NCI-H774 (cell line): Measurements from ENCODE around the gene LMF1.

Source experiments
- DNase-seq: peaks from one replicate; lab custom pipeline; 2025; lab: John Stamatoyannopoulos, UW

LMF1 gene

GRCh38 chr16:984736-985636 lies 14.2 kb upstream of the LMF1 start:
- DNase-seq, result no peak

GRCh38 chr16:984121-984694 lies 13.4 kb upstream of the LMF1 start:
- DNase-seq, result no peak

GRCh38 chr16:983044-984030 lies 12.6 kb upstream of the LMF1 start:
- no peak for DNase-seq

DNA sequence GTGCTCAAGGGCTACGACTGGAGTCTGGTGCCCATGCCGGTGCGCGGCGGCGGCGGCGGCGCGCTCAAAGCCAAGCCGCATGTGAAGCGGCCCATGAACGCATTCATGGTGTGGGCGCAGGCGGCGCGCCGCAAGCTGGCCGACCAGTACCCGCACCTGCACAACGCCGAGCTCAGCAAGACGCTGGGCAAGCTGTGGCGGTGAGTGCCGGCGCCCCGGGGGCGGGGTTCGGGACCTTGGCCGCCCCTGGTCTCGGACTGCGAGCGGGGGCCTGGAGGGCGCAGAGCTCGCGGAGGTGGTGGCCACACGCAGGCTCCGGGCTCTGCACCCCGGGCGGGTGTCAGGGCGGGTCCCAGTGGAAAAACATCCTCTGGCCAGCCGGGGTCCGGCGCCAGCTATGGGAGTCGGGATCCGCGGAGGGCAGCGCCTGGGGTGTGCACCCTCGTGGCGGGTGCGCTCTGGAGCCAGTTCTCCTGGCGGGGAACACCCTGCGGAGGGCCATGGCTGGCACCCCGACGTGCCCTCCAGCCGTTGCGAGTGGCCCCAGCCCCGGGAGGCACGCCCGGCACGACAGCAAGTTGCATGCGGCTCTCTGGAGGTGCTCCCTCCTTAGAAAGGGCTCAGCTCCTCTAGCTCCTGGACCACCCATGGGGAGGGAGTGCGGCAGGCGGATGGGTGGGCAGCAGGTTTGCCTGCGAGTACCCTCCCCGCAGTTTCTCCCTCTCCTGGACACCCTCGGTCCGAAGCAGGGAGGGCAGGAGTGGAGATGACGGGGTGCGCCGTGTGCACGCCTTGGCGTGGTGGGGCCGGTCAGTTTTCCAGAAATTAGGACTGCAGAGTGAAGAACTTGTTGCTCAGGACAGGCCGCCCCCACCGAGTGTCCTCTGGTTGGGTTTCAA lies 11.6 kb upstream of the LMF1 start:
- no peak for DNase-seq

DNA sequence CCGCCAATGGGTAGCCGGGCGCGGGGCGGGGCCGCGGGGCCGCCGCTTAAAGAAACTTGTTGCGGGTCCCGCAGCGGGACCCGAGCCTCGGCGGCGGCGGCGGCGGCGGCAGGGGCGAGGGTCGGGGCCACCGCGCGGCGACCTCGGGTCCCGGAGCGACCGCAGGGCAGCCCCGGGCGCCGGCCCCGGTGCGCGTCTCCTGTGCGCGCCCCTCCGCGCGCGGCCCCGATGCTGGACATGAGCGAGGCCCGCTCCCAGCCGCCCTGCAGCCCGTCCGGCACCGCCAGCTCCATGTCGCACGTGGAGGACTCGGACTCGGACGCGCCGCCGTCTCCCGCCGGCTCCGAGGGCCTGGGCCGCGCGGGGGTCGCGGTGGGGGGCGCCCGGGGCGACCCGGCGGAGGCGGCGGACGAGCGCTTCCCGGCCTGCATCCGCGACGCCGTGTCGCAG lies 10.9 kb upstream of the LMF1 start, which contains the start of gene SOX8:
SOX8 (plus strand) TSS at position 76 of the 450 bp plus-strand sequence; CDS start at position 229, 153 bp downstream.
- no peak for DNase-seq

DNA sequence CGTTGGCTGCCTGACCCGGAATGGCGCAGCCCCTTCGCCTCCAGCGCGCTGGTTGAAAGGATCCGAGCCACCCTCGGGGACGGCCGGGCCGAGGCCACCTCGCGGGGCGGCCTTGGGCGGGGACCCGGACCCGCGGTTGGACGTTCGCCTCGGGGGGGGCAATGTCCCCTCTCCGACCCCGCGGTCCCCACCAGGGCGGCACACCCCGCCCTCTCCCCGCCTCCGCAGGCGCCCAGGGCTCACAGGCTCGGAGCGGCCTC lies 9.7 kb upstream of the LMF1 start:
- DNase-seq, result no peak

DNA sequence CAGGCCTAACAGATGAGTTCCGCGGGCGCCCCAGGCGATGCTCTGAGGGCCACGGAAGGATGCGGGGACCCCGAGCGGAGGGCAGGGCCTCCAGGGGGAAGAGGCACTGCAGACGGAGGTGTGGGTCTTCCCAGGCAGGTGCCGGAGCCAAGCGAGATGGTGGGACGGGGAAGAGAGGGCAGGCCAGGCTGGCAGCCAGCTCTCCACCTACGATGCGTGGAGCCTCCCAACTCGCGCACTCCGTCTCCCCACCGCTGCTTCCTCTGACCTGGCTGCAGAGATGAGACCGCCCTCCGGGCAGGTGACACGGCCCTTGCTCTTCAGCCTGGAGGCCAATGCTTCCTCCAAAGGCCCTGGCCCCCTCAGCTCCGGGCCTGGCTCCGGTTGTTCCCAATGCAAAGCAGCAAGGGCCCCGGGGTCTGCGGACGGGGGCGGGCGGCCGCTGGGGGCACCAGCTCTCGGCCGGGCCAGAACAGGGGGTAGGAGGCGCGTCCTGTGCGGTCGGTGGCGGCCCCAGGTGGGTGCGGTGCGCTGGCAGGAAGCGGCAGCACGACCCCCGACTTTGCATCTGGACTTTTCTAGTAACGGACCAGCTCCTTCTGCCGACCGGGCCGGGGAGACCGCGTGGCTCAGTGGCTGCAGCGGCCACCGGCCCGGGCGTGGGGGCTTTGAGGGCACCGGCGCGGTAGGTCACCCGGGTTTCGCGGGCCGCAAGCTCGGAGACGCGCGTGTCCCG lies 9.2 kb upstream of the LMF1 start:
- no peak for DNase-seq

DNA sequence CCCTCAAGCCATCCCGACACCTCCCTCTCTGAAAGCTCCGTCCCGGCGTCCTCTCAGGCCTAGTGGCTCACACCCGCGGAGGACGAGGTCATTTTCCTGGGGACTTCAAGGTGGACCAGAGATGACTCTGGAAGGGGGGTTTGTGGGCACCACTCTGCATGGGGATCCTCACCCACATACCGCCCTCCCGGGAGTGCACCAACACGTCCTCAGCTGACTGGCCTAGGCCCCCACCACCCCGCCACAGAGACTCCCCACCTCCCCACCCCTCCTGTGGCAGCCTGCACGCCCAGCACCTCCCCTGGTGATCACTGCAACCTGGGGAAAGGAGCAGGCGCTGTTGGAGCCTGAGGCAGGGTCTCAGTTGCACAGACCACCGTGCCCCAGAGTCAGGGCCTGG lies 8.4 kb upstream of the LMF1 start:
- no peak for DNase-seq

DNA sequence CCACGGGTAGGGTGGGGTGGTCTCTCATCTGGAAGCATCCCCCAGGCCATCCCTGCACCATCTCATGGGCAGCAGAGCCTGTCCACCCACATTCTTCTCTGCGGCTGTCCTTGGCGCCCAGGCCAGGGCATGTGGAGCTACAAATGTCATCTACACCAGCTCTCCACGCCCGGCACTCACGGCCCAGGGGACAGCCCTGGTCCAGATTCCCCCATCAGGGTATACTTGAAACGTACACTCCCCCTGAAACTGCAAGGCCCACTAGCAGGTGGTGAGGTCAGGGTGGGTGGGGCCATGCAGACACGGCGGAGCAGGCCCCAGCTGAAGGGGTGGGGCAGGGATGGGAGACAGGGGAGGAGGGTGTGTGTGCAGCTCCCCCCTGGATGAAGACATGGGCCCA lies 7.6 kb upstream of the LMF1 start:
- no peak for DNase-seq

DNA sequence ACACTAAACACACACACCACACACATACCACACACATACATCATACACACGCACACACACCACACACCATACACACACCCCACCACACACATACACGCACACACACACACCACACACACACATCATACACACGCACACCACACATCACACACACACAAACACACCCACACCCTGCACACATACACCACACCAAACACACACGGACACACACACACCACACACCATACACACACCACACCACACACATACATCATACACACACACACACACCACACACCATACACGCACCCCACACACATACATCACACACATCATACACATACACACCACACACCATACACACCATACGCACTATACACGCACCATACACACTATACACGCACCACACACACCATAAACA lies 7.1 kb upstream of the LMF1 start:
- no peak for DNase-seq

DNA sequence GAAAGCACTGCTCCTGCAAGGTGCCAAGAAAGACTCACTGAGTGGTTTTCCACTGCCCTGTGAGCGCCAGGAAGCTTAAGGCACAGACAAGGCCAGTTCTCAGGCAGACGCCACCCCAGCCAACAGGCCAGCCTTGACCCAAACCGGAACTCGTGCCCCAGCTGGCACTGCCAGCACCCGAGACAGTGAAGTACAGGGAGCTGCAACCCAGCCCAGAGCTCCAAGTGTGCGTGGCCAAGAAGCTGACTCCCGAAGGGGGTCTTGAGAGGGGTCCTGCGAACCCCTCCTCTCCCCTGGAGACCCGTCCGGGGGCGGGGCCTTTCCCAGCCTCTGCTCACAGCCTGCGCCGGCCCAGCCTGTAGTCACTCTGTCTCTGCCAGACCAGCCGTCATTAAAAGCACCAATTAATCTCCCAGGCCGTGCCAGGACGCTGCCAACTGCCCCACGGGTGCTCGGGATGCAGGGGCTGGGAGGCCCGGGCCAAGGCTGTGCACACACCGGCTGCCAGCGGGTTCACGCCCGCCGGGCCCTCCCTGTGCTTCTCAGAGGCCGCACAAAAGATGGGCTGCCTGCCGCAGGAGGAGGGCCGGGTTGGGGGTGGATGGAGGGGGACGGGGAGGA lies 6.4 kb upstream of the LMF1 start:
- no peak for DNase-seq

DNA sequence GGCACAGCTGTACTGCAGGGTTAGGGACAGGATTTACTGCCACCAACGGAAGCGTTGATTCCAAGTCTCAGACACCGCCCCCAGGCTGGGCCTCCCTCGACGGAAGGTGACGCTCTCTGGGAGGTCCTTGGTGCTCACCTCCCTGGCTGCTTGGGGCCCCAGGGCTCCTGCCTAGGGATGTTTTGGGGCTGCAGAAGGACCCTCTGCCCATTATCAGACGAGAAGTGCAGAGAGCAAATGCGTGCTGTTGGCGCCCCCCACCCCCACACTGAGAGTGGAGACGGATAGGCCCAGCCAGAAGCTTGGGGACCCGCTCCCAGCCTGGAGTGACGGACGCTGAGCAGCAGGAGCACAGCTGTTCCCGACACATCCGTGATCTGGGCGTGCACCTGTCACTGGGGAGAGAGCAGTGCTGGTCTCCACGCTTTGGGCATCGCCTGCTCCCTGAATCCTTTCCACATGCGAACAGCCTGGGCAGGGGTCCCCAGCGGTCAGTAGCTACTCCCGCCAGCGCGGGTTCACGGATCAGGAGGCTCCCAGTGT lies 5.7 kb upstream of the LMF1 start:
- DNase-seq, result no peak

DNA sequence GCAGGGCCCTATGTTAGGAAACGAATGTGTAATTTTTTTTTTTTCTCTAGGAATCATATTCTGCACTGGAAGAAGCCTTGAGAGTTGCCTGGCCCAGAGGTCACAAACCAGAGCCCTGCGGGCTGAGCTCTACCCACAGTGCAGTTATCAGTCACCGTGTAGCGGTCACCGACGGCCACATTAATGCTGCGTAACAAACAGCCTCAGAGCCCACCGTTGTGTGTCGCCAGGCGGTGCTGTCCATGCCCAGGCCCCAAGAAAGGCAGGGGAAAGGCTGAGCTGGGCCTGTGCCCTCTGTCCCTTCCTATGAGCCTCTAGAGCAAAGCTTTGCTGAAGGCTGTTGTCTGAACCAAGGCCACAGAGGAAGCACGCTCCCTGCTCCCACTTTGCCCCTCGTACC lies 4.5 kb upstream of the LMF1 start:
- DNase-seq, result no peak

DNA sequence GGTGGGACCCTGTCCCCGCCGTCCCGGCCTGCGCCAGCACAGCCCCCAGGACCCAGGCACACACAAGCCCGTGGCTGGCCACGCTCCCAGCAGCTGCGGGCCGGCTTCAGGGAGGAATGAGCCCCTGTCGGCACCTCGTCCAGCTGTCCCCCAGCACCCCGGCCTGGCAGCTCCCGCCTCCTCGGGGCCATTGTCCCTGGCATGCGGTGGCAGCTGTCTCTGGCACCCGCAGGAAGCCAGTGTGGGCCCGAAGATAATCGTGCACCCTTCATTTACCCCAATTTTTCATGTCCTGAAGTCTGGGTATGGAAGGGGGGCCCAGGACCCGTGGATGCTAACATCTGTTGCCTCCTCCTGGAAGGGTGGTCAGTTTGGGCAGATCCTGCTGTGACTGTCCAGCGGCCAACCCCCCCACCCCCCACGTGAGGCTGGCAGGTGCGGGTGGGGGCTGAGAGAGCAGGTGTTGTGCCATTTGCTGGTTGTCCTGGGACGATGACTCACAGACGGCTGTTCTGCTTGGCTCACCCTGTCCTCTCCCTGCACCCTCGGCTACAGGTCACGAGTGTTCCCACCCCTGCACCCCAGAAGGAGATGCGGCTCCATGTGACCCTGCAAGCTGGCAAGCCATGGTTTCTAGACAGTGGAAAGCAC lies 4.0 kb upstream of the LMF1 start:
- DNase-seq, result no peak

DNA sequence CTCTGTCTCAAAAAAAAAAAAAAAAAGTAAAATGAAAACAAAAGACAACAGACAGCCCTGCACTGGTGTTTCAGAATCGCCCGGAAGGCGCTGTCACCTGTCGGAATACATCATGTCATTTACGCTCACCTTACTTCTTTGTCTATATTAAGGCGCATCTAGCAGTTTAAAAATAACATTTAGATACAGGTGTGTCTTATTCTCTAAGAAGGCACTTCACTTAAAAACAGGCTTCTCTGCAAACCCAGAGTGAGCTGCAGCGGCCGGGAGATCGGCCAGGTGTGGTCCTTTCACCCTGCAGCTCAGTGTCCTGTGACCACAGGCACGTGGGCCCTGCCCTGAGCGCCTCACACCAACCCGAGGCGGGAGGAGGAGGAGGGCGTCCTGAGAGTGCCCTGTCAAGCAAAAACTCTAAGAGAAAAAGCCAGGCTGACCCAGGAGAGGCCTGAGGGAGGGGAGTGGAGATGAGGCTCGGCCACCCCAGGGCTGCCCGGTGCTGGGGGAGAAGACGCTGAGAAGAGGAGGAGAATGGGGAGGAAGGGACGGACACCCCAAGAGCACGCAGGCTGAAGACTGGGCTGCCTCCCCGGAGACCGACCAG lies 3.3 kb upstream of the LMF1 start:
- no peak for DNase-seq

DNA sequence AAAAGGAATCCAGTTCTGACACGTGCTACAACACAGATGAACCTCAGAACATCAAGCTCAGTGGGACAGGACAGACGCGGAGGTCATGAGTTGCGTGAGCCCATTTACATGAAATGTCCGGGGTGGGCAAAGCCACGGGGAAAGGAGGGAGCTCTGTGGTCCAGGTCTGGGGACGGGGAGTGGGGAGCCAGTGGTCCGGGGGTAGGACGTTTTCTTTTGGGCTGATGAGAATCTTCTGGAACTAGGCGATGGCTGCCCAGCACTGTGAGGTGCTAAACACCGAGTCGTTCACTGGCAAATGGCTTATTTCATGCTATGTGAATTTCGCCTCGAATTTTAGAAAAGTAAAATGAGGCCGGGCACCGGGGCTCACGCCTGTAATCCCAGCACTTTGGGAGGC lies 2.6 kb upstream of the LMF1 start:
- DNase-seq, result no peak

DNA sequence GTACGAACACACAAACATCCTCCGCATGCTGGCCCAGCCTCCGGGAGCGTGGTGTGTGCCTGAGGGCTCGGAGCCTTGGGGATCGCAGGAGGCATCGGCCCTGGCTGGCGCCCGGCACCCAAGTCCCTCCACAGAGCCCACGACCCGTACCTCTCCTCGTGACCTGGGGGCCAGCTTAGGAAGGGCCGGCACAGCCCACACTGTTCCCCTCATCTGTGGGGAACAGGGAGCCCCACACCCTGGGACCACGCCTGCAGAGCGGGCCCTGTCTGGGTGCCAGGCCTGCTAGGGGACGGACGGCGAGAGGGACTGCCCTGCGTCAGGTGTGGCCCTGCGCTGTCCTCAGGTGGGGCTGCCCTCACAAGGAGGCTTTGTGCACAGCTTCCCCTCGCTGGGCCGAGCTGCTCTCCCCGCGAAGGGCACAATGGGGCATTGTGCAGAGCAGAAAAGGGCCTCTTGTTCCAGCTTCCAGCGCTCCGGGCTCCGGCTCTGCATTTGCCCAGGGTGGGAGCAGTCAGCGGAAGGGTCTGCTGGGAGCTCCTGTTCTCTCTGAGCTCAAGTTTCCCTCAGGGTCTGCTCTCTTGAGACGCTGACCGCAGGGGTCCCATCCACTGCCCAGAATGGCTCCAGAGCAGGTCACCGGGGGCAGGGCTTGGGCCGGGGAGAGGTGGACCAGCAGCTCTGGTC lies 1.7 kb upstream of the LMF1 start:
- no peak for DNase-seq

DNA sequence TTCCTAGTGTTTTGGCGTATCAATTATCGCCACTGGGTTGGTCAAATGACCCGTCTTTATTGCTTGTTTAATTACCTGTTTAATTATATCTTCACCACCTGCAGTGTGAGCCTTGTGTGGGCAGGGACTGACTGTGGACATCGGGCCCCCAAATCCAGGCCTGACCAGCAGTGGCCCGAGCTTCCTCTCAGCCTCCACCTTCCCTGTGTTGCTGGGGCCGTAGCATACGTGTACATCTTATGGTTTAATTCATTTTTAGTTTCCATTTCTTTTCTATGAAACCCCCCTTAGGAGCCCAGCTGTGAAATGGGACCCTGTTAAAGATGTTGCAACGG lies 1.2 kb upstream of the LMF1 start:
- no peak for DNase-seq

- no peak for DNase-seq
Measured at GRCh38 chr16:971582-971905, 760 bp upstream of the LMF1 start.
